ENCODE results near the gene MFAP4. TPM values are rescaled to one million over a fixed set of nuclear protein-coding genes. Genes with fewer than 3 reads are reported as not detected.

Gene MFAP4
- total and polyA plus RNA-seq, 4 donors: 27.0 to 137 (median 42.9) TPM

- Histone ChIP-seq H3K27ac (ENCODE audit: low read depth, low read length) (no peak overlapping the region), H3K9me3 (ENCODE audit: control insufficient read depth, insufficient read depth, low read length) (no peaks in the 10 kb centered on the region), H3K36me3 (ENCODE audit: control insufficient read depth, insufficient read depth, low read length) (peaks cover 53% of the 10 kb centered on the region), H3K4me1 (ENCODE audit: control insufficient read depth, insufficient read depth, low read length) (peaks cover 54% of the 10 kb centered on the region), H3K27me3 (ENCODE audit: control insufficient read depth, insufficient read depth, low read length) (no peaks in the 10 kb centered on the region), H3K4me3 (ENCODE audit: low read depth, low read length) (no peak overlapping the region)
- no peak for DNase-seq (ENCODE audit: low read depth in 4 of 6, low spot score in 6 of 6)
- WGBS (ENCODE audit: insufficient coverage): 0% methylated on average over 1 of the region's 2 CpGs
Measured at GRCh38 chr17:19339341-19339815, 47.6 kb downstream of the MFAP4 start.

GRCh38 chr17:19338031-19338990 lies 48.7 kb downstream of the MFAP4 start:
- 69% methylated on average over 7 of the region's 7 CpGs for WGBS (ENCODE audit: insufficient coverage)
- Histone ChIP-seq H3K4me1 (ENCODE audit: control insufficient read depth, insufficient read depth, low read length) (peaks cover 45% of the 10 kb centered on the region), H3K9me3 (ENCODE audit: control insufficient read depth, insufficient read depth, low read length) (no peaks in the 10 kb centered on the region), H3K4me3 (ENCODE audit: low read depth, low read length) (no peak overlapping the region), H3K27me3 (ENCODE audit: control insufficient read depth, insufficient read depth, low read length) (no peaks in the 10 kb centered on the region), H3K36me3 (ENCODE audit: control insufficient read depth, insufficient read depth, low read length) (peaks cover 53% of the 10 kb centered on the region), H3K27ac (ENCODE audit: low read depth, low read length) (peak overlapping the region; percentile 40)
- no peak for DNase-seq (ENCODE audit: low read depth in 4 of 6, low spot score in 6 of 6)

- WGBS (ENCODE audit: insufficient coverage): 44% methylated on average over 1 of the region's 2 CpGs
- Histone ChIP-seq H3K4me1 (ENCODE audit: control insufficient read depth, insufficient read depth, low read length) (peaks cover 39% of the 10 kb centered on the region), H3K4me3 (ENCODE audit: low read depth, low read length) (no peak overlapping the region), H3K36me3 (ENCODE audit: control insufficient read depth, insufficient read depth, low read length) (peaks cover 54% of the 10 kb centered on the region), H3K9me3 (ENCODE audit: control insufficient read depth, insufficient read depth, low read length) (no peaks in the 10 kb centered on the region), H3K27me3 (ENCODE audit: control insufficient read depth, insufficient read depth, low read length) (no peaks in the 10 kb centered on the region), H3K27ac (ENCODE audit: low read depth, low read length) (peak overlapping the region; percentile 40)
- no peak for DNase-seq (ENCODE audit: low read depth in 4 of 6, low spot score in 6 of 6)
Measured at GRCh38 chr17:19337712-19338023, 49.3 kb downstream of the MFAP4 start.

GRCh38 chr17:19336938-19337711 lies 49.9 kb downstream of the MFAP4 start:
- H3K36me3 ChIP-seq (ENCODE audit: control insufficient read depth, insufficient read depth, low read length): peaks cover 55% of the 10 kb centered on the region
- peak in 1 of 6 donors; percentile 86 for DNase-seq (ENCODE audit: low read depth in 4 of 6, low spot score in 6 of 6)
- 55% methylated on average over 20 of the region's 21 CpGs for WGBS (ENCODE audit: insufficient coverage)
- no peak overlapping the region for H3K27ac ChIP-seq (ENCODE audit: low read depth, low read length)
- no peaks in the 10 kb centered on the region for H3K27me3 ChIP-seq (ENCODE audit: control insufficient read depth, insufficient read depth, low read length)
- H3K9me3 ChIP-seq (ENCODE audit: control insufficient read depth, insufficient read depth, low read length): no peaks in the 10 kb centered on the region
- peaks cover 38% of the 10 kb centered on the region for H3K4me1 ChIP-seq (ENCODE audit: control insufficient read depth, insufficient read depth, low read length)
- H3K4me3 ChIP-seq (ENCODE audit: low read depth, low read length): no peak overlapping the region

GRCh38 chr17:19335951-19336631 lies 50.9 kb downstream of the MFAP4 start:
- H3K4me1 ChIP-seq (ENCODE audit: control insufficient read depth, insufficient read depth, low read length): peaks cover 36% of the 10 kb centered on the region
- whole genome bisulfite sequencing (ENCODE audit: insufficient coverage): 87% methylated on average over 13 of the region's 18 CpGs
- H3K27me3 ChIP-seq (ENCODE audit: control insufficient read depth, insufficient read depth, low read length): no peaks in the 10 kb centered on the region
- peaks cover 60% of the 10 kb centered on the region for H3K36me3 ChIP-seq (ENCODE audit: control insufficient read depth, insufficient read depth, low read length)
- H3K9me3 ChIP-seq (ENCODE audit: control insufficient read depth, insufficient read depth, low read length): no peaks in the 10 kb centered on the region
- DNase-seq (ENCODE audit: low read depth in 4 of 6, low spot score in 6 of 6): no peak
- H3K27ac ChIP-seq (ENCODE audit: low read depth, low read length): no peak overlapping the region
- H3K4me3 ChIP-seq (ENCODE audit: low read depth, low read length): no peak overlapping the region

- 89% methylated on average over 4 of the region's 6 CpGs for WGBS (ENCODE audit: insufficient coverage)
- H3K27me3 ChIP-seq (ENCODE audit: control insufficient read depth, insufficient read depth, low read length): no peaks in the 10 kb centered on the region
- peaks cover 66% of the 10 kb centered on the region for H3K36me3 ChIP-seq (ENCODE audit: control insufficient read depth, insufficient read depth, low read length)
- H3K9me3 ChIP-seq (ENCODE audit: control insufficient read depth, insufficient read depth, low read length): no peaks in the 10 kb centered on the region
- no peak for DNase-seq (ENCODE audit: low read depth in 4 of 6, low spot score in 6 of 6)
- peaks cover 35% of the 10 kb centered on the region for H3K4me1 ChIP-seq (ENCODE audit: control insufficient read depth, insufficient read depth, low read length)
- no peak overlapping the region for H3K27ac ChIP-seq (ENCODE audit: low read depth, low read length)
- H3K4me3 ChIP-seq (ENCODE audit: low read depth, low read length): no peak overlapping the region
Measured at GRCh38 chr17:19334331-19334730, 52.7 kb downstream of the MFAP4 start.

GRCh38 chr17:19333736-19334290 lies 53.2 kb downstream of the MFAP4 start:
- Histone ChIP-seq H3K4me1 (ENCODE audit: control insufficient read depth, insufficient read depth, low read length) (peaks cover 35% of the 10 kb centered on the region), H3K27me3 (ENCODE audit: control insufficient read depth, insufficient read depth, low read length) (no peaks in the 10 kb centered on the region), H3K36me3 (ENCODE audit: control insufficient read depth, insufficient read depth, low read length) (peaks cover 72% of the 10 kb centered on the region), H3K27ac (ENCODE audit: low read depth, low read length) (no peak overlapping the region), H3K4me3 (ENCODE audit: low read depth, low read length) (no peak overlapping the region), H3K9me3 (ENCODE audit: control insufficient read depth, insufficient read depth, low read length) (no peaks in the 10 kb centered on the region)
- no peak for DNase-seq (ENCODE audit: low read depth in 4 of 6, low spot score in 6 of 6)
- WGBS (ENCODE audit: insufficient coverage): 81% methylated on average over 12 of the region's 12 CpGs

Measured in spinal cord (tissue), 10 donors.